Stimulated activated CD8-positive, alpha-beta memory T cell treated with anti-CD3 and anti-CD28 coated beads, Interleukin-15, amount 100 ng/mL, for 24 hours (primary cell): ENCODE results near the gene ALDH16A1.

Experiments used
- DNase-seq: peaks from one replicate; pipeline ENCODE4 v3.0.0-alpha.2; 2020; ENCODE audit warnings: low read depth

Gene ALDH16A1

GRCh38 chr19:49453013-49453756 is at the start of gene ALDH16A1:
ALDH16A1 (plus strand) TSS chr19:49453225; CDS start chr19:49453332, 107 bp downstream.
- peak; percentile 93 for DNase-seq

- DNase-seq: no peak
Observed at GRCh38 chr19:49403404-49404187, 49.4 kb upstream of the ALDH16A1 start.

GRCh38 chr19:49407079-49407478 is 45.9 kb upstream of the ALDH16A1 start:
- DNase-seq: no peak

- DNase-seq: no peak
Observed at GRCh38 chr19:49407482-49408015, 45.5 kb upstream of the ALDH16A1 start.

GRCh38 chr19:49408816-49409440 is 44.1 kb upstream of the ALDH16A1 start:
- DNase-seq: no peak

GRCh38 chr19:49409441-49410029 is 43.5 kb upstream of the ALDH16A1 start:
- no peak for DNase-seq

- DNase-seq: no peak
Observed at GRCh38 chr19:49411681-49412326, 41.2 kb upstream of the ALDH16A1 start.

GRCh38 chr19:49413348-49413747 is 39.7 kb upstream of the ALDH16A1 start:
- no peak for DNase-seq

- no peak for DNase-seq
Observed at GRCh38 chr19:49414256-49414655, 38.8 kb upstream of the ALDH16A1 start.

- DNase-seq: no peak
Observed at GRCh38 chr19:49415102-49415809, 37.8 kb upstream of the ALDH16A1 start.

GRCh38 chr19:49415810-49416200 is 37.2 kb upstream of the ALDH16A1 start:
- no peak for DNase-seq

- no peak for DNase-seq
Observed at GRCh38 chr19:49417088-49417487, 35.9 kb upstream of the ALDH16A1 start.

GRCh38 chr19:49418511-49418910 is 34.5 kb upstream of the ALDH16A1 start:
- DNase-seq: no peak

- no peak for DNase-seq
Observed at GRCh38 chr19:49419173-49419572, 33.9 kb upstream of the ALDH16A1 start.

- no peak for DNase-seq
Observed at GRCh38 chr19:49420227-49420626, 32.8 kb upstream of the ALDH16A1 start.

GRCh38 chr19:49421039-49421877 is 31.8 kb upstream of the ALDH16A1 start:
- no peak for DNase-seq

GRCh38 chr19:49421878-49422202 is 31.2 kb upstream of the ALDH16A1 start:
- no peak for DNase-seq

- no peak for DNase-seq
Observed at GRCh38 chr19:49422407-49423070, 30.5 kb upstream of the ALDH16A1 start.

- DNase-seq: no peak
Observed at GRCh38 chr19:49423071-49423984, 29.7 kb upstream of the ALDH16A1 start, which contains the start of gene PTH2. PTH2 (minus strand) TSS chr19:49423441; CDS start chr19:49423339, 102 bp downstream.
